HG02938 (cell line): ENCODE data around the gene LIPK.
"Not testable (repeated sequence)": the region's sequence is repeated elsewhere in the genome, so short reads cannot be mapped to it uniquely, and the experiment has no call there.

Experiments used
- ATAC-seq: cut with Tn5 transposase; IDR thresholded peaks from one replicate; pipeline ENCODE4 v1.9.1; 2021; ENCODE audit warnings: mild to moderate bottlenecking, moderate library complexity; ENCODE audit not compliant: unreplicated experiment

The LIPK gene

GRCh38 chr10:88709361-88709760, 3.3 kb downstream of the LIPK start:
- not testable (repeated sequence) for ATAC-seq

DNA sequence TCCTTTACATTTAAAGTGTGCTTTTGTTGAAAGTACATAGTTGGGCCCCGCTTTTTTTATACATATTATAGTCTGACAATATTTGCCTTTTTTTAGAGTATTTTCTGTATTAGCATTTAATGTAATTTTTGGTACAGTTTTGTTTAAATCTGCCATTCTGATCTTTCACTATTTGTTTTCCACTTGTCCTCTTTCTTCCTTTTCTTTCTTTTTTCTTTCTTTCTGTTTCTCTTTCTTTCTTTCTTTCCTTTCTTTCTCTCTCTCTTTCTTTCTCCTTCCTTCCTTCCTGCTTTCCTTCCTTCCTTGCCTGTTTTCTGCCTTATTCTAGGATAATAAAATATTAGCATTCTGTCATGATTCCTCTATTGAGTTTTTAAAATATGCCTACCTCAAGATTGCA, 9.5 kb downstream of the LIPK start:
- ATAC-seq, result no peak

DNA sequence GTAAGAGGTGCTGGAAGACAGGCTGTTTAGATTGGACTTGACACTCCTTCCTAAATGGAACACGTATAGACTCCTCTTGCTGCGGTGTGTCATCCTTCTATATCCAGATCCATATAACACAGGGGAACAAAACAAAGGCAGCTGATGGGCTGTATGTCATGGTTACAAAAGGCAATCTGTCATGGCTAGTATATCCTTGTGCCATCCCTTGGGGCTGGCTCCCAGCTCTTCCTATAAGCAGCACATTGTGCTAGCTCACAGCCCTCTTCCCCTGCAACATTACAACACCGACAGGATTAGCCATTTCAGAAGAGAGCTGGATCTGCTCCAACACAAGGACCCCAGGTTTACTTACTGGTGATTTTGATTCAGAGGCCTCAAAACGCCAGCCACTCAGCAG, 15.3 kb downstream of the LIPK start:
- ATAC-seq, result no peak

- ATAC-seq, result no peak
Observed at GRCh38 chr10:88725798-88726197, 19.7 kb downstream of the LIPK start.

DNA sequence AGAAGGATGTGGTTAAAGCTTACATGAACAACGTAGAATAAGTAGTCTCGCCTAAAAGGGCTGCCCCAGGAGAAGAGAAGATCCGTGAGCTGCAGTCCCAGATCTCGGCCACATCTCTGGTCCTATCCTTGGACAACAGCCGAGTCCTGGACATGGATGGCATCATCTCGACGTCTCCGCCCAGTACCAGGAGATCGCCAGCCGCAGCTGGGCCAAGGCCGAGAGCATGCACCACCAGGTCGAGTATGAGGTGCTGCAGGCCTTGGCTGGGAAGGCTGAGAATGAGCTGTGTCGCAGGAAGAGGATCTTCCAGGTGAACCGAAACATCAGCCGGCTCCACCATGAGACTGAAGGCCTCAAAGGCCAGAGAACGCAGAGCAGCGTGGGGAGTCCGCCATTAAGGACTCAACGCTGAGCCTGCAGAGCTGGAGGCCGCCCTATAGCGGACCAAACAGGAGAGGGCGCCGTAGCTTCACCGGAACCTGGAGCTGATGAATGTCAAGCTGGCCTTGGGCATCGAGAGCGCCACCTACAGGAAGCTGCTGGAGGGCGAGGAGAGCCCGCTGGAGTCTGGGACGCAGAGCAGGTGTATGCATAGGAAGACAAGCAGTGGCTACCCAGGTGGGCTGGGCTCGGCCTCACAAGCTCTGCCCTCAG, 22.2 kb downstream of the LIPK start:
- no peak for ATAC-seq

- ATAC-seq, result no peak
Observed at GRCh38 chr10:88730864-88731263, 24.8 kb downstream of the LIPK start.

GRCh38 chr10:88731296-88731695, 25.2 kb downstream of the LIPK start:
- no peak for ATAC-seq

GRCh38 chr10:88733215-88733614, 27.2 kb downstream of the LIPK start:
- no peak for ATAC-seq

DNA sequence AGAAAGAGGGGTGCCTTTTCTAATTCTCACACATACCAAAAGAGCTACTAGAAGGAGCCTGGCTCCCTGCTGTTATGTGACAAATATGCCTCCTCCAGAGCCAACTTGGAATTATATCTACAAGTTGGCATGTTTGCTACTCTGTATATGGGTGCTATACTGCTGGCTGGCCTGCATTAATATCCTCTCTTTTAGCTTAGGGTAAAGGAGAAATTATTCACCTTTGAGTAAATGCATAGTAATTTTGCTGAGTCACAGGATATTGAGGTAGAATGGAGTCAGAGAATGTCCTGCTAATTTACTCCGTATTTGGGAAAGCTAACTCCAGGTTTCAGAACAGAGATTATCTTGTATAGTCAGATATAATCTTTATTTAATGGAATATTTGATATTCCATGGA, 29.6 kb downstream of the LIPK start:
- no peak for ATAC-seq

DNA sequence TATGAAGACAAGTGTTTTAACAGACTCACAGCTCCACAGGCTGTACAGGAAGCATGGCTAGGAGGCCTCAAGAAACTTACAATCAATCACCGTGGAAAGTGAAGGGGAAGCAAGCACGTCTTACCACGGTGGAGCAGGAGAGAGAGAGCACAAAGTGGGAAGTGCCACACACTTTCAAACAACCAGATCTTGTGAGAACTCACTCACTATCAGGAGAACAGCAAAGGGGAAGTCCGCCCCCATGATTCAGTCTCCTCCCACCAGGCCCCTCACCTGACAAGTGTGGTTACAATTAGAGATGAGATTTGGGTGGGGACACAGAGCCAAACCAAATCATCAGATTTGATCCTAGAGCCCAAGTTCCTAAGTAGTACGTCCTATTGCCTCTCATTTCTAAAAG, 35.9 kb downstream of the LIPK start:
- ATAC-seq, result not testable (repeated sequence)

GRCh38 chr10:88742448-88742847, 36.4 kb downstream of the LIPK start:
- no peak for ATAC-seq

DNA sequence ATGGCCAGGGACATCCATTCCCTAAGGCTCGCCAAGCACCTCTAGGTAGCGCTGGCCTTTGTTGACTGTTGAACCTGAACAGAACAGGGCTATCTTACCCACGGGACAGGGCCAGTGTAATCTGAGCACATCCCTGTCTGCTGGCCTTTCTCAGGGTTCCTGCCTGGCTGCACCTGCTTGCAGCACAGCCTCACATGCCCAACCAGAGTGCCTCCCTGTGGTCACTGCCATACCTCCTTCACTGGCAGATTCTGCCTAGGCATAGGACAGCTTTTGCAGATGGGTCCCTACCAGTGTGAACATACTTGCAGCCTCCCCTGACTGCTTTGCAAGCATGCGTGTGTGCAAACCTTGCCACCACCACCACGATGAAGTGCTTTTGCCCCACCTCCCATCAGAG, 38.0 kb downstream of the LIPK start:
- no peak for ATAC-seq

- no peak for ATAC-seq
Observed at GRCh38 chr10:88745633-88746032, 39.6 kb downstream of the LIPK start.

DNA sequence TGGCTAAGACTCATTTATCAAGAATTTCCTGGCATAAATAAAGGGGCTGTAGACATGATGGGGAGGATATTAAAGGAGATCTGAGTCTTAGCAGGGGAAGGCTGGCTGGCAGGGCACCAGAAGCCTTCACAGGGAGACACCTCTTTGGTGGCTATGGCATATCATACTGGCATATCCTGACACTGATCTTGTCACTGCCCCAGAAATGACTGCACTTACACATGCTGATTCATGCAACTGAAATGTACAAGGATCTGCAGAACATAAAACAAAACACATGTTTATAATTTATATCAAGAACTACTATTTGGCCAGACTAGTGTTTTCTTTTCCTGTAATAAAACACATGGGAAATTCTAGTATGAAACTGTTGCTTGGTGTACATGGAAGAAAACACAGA, 48.2 kb downstream of the LIPK start:
- no peak for ATAC-seq

DNA sequence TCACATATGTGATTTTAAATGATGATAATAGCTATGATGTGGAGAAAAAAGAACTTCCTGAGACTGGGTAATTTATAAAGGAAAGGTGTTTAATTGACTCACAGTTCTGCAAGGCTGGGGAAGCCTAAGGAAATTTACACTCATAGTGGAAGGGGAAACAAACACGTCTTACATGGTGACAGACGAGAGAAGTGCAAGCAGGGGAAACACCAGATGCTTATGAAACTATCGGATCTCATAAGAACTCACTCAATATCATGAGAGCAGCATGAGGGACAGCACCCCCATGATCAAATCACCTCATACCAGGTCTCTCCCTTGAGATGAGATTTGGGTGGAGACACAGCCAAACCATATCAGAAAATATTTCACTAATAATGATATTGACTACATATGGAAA, 49.7 kb downstream of the LIPK start:
- no peak for ATAC-seq

GRCh38 chr10:88756660-88757059, 50.6 kb downstream of the LIPK start:
- no peak for ATAC-seq

DNA sequence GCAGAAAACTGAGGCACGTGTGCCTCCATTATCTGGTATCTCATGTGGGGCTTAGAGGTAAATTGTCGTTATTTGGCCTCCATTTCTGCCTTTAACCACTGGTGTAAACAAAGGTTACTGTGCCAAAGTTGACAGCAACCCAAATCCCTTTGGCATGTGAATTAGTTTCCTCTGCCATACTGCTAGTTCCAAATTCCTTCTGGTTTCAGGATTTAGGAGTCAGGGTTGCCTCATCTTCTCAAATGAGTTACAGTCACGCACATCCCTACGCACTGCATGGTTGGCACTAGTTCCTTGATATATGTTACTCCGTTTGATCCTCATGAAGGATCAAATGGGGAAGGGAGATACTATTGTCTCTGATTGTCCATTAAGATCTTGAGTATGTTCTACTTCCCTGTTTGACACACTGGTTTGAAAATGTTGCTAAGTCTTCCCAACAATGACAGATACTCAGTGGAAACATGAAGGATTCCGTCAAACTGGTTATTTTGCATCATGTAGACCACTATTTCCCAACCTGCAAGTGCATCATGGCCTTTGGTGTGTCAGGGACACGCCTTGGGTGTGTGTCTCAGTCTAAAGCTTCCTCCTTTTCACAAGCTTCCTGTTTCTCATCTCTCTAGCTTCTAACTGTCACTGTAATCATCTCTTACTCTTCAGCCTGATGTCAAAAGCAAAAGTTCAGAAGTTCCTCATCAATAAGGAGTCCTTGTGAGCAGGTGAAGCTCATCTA, 53.5 kb downstream of the LIPK start, which contains the start of gene LIPN:
Gene LIPN, plus strand, starts transcription at position 655 of the 736 bp plus-strand sequence. CDS start 1,386 bp downstream, outside the sequence.
- no peak for ATAC-seq

DNA sequence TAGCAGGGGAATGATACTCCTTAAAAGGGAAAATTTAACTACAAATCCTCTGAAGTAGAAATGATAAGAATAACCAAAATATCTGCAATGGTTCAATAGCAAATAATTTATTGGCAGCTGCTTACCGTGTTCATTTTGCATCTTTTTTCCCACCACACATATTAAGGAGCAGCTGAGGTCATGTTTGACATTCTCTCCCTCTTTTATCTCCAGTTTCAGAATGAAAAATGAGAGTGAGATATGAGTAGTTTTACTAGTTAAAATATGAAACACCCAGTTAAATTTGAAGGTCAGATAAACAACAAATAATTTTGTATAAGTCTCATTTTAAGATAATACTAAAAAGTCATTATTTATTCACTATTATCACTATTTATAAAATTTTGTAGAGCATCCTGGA, 56.9 kb downstream of the LIPK start:
- ATAC-seq, result no peak

- ATAC-seq, result no peak
Observed at GRCh38 chr10:88763441-88763840, 57.4 kb downstream of the LIPK start.

- no peak for ATAC-seq
Observed at GRCh38 chr10:88764110-88764509, 58.1 kb downstream of the LIPK start.

DNA sequence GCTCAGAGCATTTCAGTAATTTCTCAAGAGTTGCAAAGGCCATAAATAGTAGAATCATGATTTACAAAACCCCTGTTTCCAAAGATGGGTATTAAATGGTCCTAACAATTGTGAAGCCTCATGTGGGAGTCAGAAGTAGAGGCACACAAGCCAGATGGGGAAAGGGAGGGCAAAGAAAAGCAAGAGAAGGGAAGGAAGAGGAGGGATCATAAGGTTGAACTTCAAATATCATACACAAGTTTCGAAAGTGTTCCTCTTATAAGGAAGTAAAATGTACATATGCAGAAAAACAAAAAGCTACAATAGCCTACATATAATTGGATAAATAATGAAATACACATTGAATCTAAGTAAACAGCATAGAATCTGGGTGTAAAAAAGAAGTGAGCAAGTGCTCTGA, 59.8 kb downstream of the LIPK start:
- no peak for ATAC-seq

GRCh38 chr10:88769384-88769783, 63.3 kb downstream of the LIPK start:
- ATAC-seq, result no peak

GRCh38 chr10:88781206-88781605, 75.2 kb downstream of the LIPK start:
- ATAC-seq, result no peak
